Measurements from ENCODE around the gene RBM19. TPM values are rescaled to one million over a fixed set of nuclear protein-coding genes. Genes with fewer than 3 reads are reported as not detected.

RBM19 gene
- total and polyA plus RNA-seq, 3 donors from 2014 or later = 28.9 to 55.4 (median 49.5) TPM

GRCh38 chr12:113776536-113776935, 189.6 kb downstream of the RBM19 start:
- no peaks in the 10 kb centered on the region for H3K27me3 ChIP-seq
- no peaks in the 10 kb centered on the region for H3K36me3 ChIP-seq (ENCODE audit: low read depth, missing control alignments)
- H3K4me1 ChIP-seq = no peaks in the 10 kb centered on the region
- 69 to 70% methylated on average over 3 to 7 of the region's 7 CpGs for WGBS, 2 donors
- no peak overlapping the region for H3K4me3 ChIP-seq
- no peaks in the 10 kb centered on the region for H3K9me3 ChIP-seq
- intact Hi-C loops (cut with DNase I; ENCODE audit: low total_unique reads) = no loop called here
- DNase-seq = no peak
- no peak for TF ChIP-seq CTCF (IDR thresholded peaks at IDR 0.05)
- TF ChIP-seq POLR2A (IDR thresholded peaks at IDR 0.05) = no peak
- H3K27ac ChIP-seq = no peak overlapping the region

GRCh38 chr12:113774526-113774925, 191.6 kb downstream of the RBM19 start:
- DNase-seq = no peak
- H3K4me3 ChIP-seq = no peak overlapping the region
- no peaks in the 10 kb centered on the region for H3K9me3 ChIP-seq
- intact Hi-C loops (cut with DNase I; ENCODE audit: low total_unique reads) = no loop called here
- H3K27me3 ChIP-seq = no peaks in the 10 kb centered on the region
- H3K36me3 ChIP-seq (ENCODE audit: low read depth, missing control alignments) = no peaks in the 10 kb centered on the region
- H3K4me1 ChIP-seq = no peaks in the 10 kb centered on the region
- 76 to 77% methylated on average over 5 of the region's 5 CpGs for WGBS, 2 donors
- H3K27ac ChIP-seq = no peak overlapping the region
- no peak for TF ChIP-seq CTCF (IDR thresholded peaks at IDR 0.05)
- no peak for TF ChIP-seq POLR2A (IDR thresholded peaks at IDR 0.05)

GRCh38 chr12:113772505-113773030, 193.6 kb downstream of the RBM19 start:
- DNase-seq = no peak
- Histone ChIP-seq H3K27me3 (no peaks in the 10 kb centered on the region), H3K27ac (no peak overlapping the region)

GRCh38 chr12:113770389-113770865, 195.7 kb downstream of the RBM19 start:
- Histone ChIP-seq H3K4me3 (no peak overlapping the region), H3K27ac (no peak overlapping the region), H3K9me3 (no peaks in the 10 kb centered on the region), H3K36me3 (ENCODE audit: low read depth, missing control alignments) (no peaks in the 10 kb centered on the region), H3K4me1 (no peaks in the 10 kb centered on the region), H3K27me3 (no peaks in the 10 kb centered on the region)
- 83 to 84% methylated on average over 10 of the region's 10 CpGs for WGBS, 2 donors
- DNase-seq = no peak
- TF ChIP-seq POLR2A (IDR thresholded peaks at IDR 0.05) = no peak
- no peak for TF ChIP-seq CTCF (IDR thresholded peaks at IDR 0.05)
- intact Hi-C loops (cut with DNase I; ENCODE audit: low total_unique reads) = no loop called here

More at GRCh38 chr12:113772505-113773030, 193.6 kb downstream of the RBM19 start:
- 74 to 80% methylated on average over 6 of the region's 6 CpGs for WGBS, 2 donors
- Histone ChIP-seq H3K36me3 (ENCODE audit: low read depth, missing control alignments) (no peaks in the 10 kb centered on the region), H3K4me1 (no peaks in the 10 kb centered on the region), H3K4me3 (no peak overlapping the region), H3K9me3 (no peaks in the 10 kb centered on the region)
- TF ChIP-seq POLR2A (IDR thresholded peaks at IDR 0.05) (no peak), CTCF (IDR thresholded peaks at IDR 0.05) (no peak)
- intact Hi-C loops (cut with DNase I; ENCODE audit: low total_unique reads) = no loop called here

GRCh38 chr12:113769305-113769704, 196.8 kb downstream of the RBM19 start:
- H3K4me3 ChIP-seq = no peak overlapping the region
- no peak for DNase-seq
- no peak overlapping the region for H3K27ac ChIP-seq
- H3K36me3 ChIP-seq (ENCODE audit: low read depth, missing control alignments) = no peaks in the 10 kb centered on the region
- TF ChIP-seq CTCF (IDR thresholded peaks at IDR 0.05) (no peak), POLR2A (IDR thresholded peaks at IDR 0.05) (no peak)
- no peaks in the 10 kb centered on the region for H3K4me1 ChIP-seq
- intact Hi-C loops (cut with DNase I; ENCODE audit: low total_unique reads) = no loop called here
- WGBS, 2 donors = 57 to 100% methylated on average over 4 to 9 of the region's 9 CpGs
- no peaks in the 10 kb centered on the region for H3K27me3 ChIP-seq
- no peaks in the 10 kb centered on the region for H3K9me3 ChIP-seq
